Right atrium auricular region (tissue), 2 donors: ENCODE results near the gene JAKMIP1. TPM values are rescaled to one million over a fixed set of nuclear protein-coding genes. Genes with fewer than 3 reads are reported as not detected.

Experiments used
- DNase-seq: peaks from one replicate; pipeline ENCODE4 v3.0.0-alpha.2; 2019; ENCODE audit warnings: low spot score
- H3K27ac ChIP-seq, 2 donors: fragments of 200-600 bp; sonication (generic); 1 replicate in 1 of 2; 2 replicates in 1 of 2; pipeline ENCODE4 v1.5.1; 2016 to 2019
- H3K27me3 ChIP-seq, 2 donors: fragments of 200-600 bp; sonication (generic); one replicate each; pipeline versions ENCODE4 v1.5.1 to v1.6.0; 2017 to 2019
- H3K36me3 ChIP-seq: fragments of 200-600 bp; sonication (generic); one replicate; pipeline ENCODE4 v1.5.1; 2016
- H3K4me1 ChIP-seq, 2 donors: fragments of 200-600 bp; sonication (generic); one replicate each; pipeline versions ENCODE4 v1.5.1 to v1.6.0; 2017 to 2019
- H3K4me3 ChIP-seq, 2 donors: fragments of 200-600 bp; sonication (generic); 1 replicate in 1 of 2; 2 replicates in 1 of 2; pipeline ENCODE4 v1.5.1; 2017 to 2019; ENCODE audit warnings: mild to moderate bottlenecking in 1 of 2, moderate library complexity in 1 of 2
- H3K9me3 ChIP-seq, 2 donors: fragments of 200-600 bp; sonication (generic); one replicate each; pipeline ENCODE4 v1.5.1; 2019
- CTCF ChIP-seq, 2 donors: fragments of 200-600 bp; sonication (generic); IDR thresholded peaks; one replicate each; pipeline ENCODE4 v1.5.1; 2019; ENCODE audit warnings: antibody characterized with exemption in 2 of 2
- total RNA-seq, 2 donors: library from RNA; depleted of rRNA; stranded (reverse); fragments of >200 nt; gene quantifications; one replicate each; pipeline ENCODE4 v1.1.0, GENCODE V29; 2016

The JAKMIP1 gene
- total RNA-seq, 2 donors from 2014 or later: 0.30 to 0.59 TPM

- no peaks in the 10 kb centered on the region for H3K27me3 ChIP-seq
- TF ChIP-seq CTCF (IDR thresholded peaks at IDR 0.05): no peak
- no peak overlapping the region for H3K27ac ChIP-seq
- H3K36me3 ChIP-seq: no peaks in the 10 kb centered on the region
- H3K4me1 ChIP-seq: no peaks in the 10 kb centered on the region
- no peak for DNase-seq
- H3K9me3 ChIP-seq: no peaks in the 10 kb centered on the region
- H3K4me3 ChIP-seq: no peak overlapping the region
Observed at GRCh38 chr4:6134612-6135220, 65.6 kb downstream of the JAKMIP1 start.

- Histone ChIP-seq H3K4me3 (no peak overlapping the region), H3K9me3 (no peaks in the 10 kb centered on the region), H3K27ac (no peak overlapping the region), H3K36me3 (no peaks in the 10 kb centered on the region), H3K4me1 (no peaks in the 10 kb centered on the region), H3K27me3 (no peaks in the 10 kb centered on the region)
- TF ChIP-seq CTCF (IDR thresholded peaks at IDR 0.05): no peak
- DNase-seq: no peak
Observed at GRCh38 chr4:6132716-6133115, 67.6 kb downstream of the JAKMIP1 start.

- Histone ChIP-seq H3K27me3 (no peaks in the 10 kb centered on the region), H3K36me3 (no peaks in the 10 kb centered on the region), H3K4me1 (no peaks in the 10 kb centered on the region), H3K27ac (no peak overlapping the region), H3K9me3 (no peaks in the 10 kb centered on the region), H3K4me3 (no peak overlapping the region)
- no peak for DNase-seq
- TF ChIP-seq CTCF (IDR thresholded peaks at IDR 0.05): no peak
Observed at GRCh38 chr4:6128221-6128850, 72.0 kb downstream of the JAKMIP1 start.

- no peaks in the 10 kb centered on the region for H3K4me1 ChIP-seq
- no peaks in the 10 kb centered on the region for H3K9me3 ChIP-seq
- H3K27ac ChIP-seq: no peak overlapping the region
- no peak overlapping the region for H3K4me3 ChIP-seq
- TF ChIP-seq CTCF (IDR thresholded peaks at IDR 0.05): no peak
- DNase-seq: no peak
- no peaks in the 10 kb centered on the region for H3K27me3 ChIP-seq
- H3K36me3 ChIP-seq: no peaks in the 10 kb centered on the region
Observed at GRCh38 chr4:6126971-6127745, 73.2 kb downstream of the JAKMIP1 start.

GRCh38 chr4:6125103-6125651, 75.2 kb downstream of the JAKMIP1 start:
- no peaks in the 10 kb centered on the region for H3K36me3 ChIP-seq
- H3K9me3 ChIP-seq: no peaks in the 10 kb centered on the region
- TF ChIP-seq CTCF (IDR thresholded peaks at IDR 0.05): no peak
- no peak overlapping the region for H3K4me3 ChIP-seq
- no peaks in the 10 kb centered on the region for H3K27me3 ChIP-seq
- DNase-seq: no peak
- no peak overlapping the region for H3K27ac ChIP-seq
- no peaks in the 10 kb centered on the region for H3K4me1 ChIP-seq
